GM23338 (cell line): ENCODE results near the gene ST7L.

ENCODE experiments used
- EZH2 ChIP-seq: fragments of 200-600 bp; sonication (generic); IDR thresholded peaks from one replicate; pipeline ENCODE4 v1.8.0; 2017; ENCODE audit warnings: antibody characterized with exemption, mild to moderate bottlenecking, low read depth; ENCODE audit not compliant: unreplicated experiment
- EZH2phosphoT487 ChIP-seq: fragments of 200-600 bp; sonication (generic); IDR thresholded peaks from one replicate; pipeline ENCODE4 v1.8.1; 2018; ENCODE audit warnings: antibody characterized with exemption; ENCODE audit not compliant: unreplicated experiment
- JUNB ChIP-seq: IDR thresholded peaks from one replicate; pipeline ENCODE4 v1.6.1; 2016; ENCODE audit warnings: antibody characterized with exemption; ENCODE audit not compliant: unreplicated experiment
- NANOG ChIP-seq: IDR thresholded peaks from 2 replicates; pipeline ENCODE4 v1.6.1; 2016; ENCODE audit warnings: antibody characterized with exemption, borderline replicate concordance
- POLR2AphosphoS5 ChIP-seq: IDR thresholded peaks from 2 replicates; pipeline ENCODE4 v1.6.1; 2016; ENCODE audit warnings: antibody characterized with exemption, low read depth
- STAT1 ChIP-seq: IDR thresholded peaks from one replicate; pipeline ENCODE4 v1.6.1; 2016; ENCODE audit warnings: antibody characterized with exemption; ENCODE audit not compliant: unreplicated experiment
- ZNF331 ChIP-seq: fragments of 250-450 bp; sonication (Bioruptor Pico); IDR thresholded peaks from 2 replicates; pipeline ENCODE4 v1.5.0; 2020; ENCODE audit warnings: low read depth, mild to moderate bottlenecking, moderate library complexity
- TF ChIP-seq, protein P1 (sequence below), 2 experiments: fragments of 200-600 bp in 1 of 2; sonication (generic) in 1 of 2; conservative IDR thresholded peaks; 2 replicates each; pipeline versions ENCODE4 v1.5.1 to v1.6.1; 2016 to 2017; ENCODE audit warnings: antibody characterized with exemption in 2 of 2, low read depth in 2 of 2, mild to moderate bottlenecking in 2 of 2, moderate library complexity in 1 of 2
- TF ChIP-seq, protein P2 (sequence below): IDR thresholded peaks from one replicate; pipeline ENCODE4 v1.6.1; 2018; ENCODE audit warnings: antibody characterized with exemption; ENCODE audit not compliant: unreplicated experiment

DNA sequence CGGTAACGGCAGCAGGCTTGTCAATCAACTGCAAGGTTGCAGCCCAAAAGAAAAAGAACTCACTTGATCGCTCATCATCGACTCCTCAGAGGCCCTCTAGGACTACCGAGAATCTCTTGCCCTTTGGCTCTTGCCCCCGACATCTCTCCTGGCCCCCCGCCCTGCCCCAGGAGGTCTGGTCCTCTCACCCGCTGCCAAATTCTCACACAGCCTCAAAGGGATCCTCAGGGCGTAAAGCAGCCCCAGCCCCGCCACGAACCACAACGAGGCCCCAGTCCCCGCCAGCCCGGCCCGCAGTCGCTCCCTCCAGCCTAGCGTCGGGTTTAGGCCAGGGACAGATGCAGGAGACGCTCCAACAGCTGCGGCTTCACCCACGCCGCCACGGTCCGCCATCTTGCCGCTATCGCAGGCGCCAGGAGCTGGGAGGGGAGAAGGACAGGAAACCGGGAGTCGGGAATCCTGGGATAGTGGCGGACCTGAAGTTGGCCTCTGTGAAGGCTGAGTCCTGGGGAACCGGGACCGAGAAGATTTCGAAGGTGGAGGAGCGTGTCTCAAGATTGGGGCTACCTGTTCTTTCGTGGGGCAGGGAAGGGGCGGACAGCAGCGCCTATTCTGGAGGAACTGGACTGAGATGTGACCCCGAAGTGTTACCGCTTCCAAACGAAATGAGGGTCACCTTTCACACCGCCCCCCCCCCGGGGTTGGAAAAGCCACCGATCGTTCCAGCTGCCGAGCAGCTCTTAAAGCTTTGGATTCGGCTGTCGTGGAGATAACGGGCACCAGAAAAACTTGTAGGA is at the start of gene ST7L:
- TF ChIP-seq, protein P1, sequence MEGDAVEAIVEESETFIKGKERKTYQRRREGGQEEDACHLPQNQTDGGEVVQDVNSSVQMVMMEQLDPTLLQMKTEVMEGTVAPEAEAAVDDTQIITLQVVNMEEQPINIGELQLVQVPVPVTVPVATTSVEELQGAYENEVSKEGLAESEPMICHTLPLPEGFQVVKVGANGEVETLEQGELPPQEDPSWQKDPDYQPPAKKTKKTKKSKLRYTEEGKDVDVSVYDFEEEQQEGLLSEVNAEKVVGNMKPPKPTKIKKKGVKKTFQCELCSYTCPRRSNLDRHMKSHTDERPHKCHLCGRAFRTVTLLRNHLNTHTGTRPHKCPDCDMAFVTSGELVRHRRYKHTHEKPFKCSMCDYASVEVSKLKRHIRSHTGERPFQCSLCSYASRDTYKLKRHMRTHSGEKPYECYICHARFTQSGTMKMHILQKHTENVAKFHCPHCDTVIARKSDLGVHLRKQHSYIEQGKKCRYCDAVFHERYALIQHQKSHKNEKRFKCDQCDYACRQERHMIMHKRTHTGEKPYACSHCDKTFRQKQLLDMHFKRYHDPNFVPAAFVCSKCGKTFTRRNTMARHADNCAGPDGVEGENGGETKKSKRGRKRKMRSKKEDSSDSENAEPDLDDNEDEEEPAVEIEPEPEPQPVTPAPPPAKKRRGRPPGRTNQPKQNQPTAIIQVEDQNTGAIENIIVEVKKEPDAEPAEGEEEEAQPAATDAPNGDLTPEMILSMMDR (conservative IDR thresholded peaks at IDR 0.05; ENCODE audit: low read depth in 2 of 2), result no peak
- TF ChIP-seq EZH2 (no peak), EZH2phosphoT487 (no peak), STAT1 (no peak), JUNB (no peak), POLR2AphosphoS5 (peak; percentile 85), NANOG (no peak), ZNF331 (CRISPR knock-in tag) (no peak)
- TF ChIP-seq, protein P2, sequence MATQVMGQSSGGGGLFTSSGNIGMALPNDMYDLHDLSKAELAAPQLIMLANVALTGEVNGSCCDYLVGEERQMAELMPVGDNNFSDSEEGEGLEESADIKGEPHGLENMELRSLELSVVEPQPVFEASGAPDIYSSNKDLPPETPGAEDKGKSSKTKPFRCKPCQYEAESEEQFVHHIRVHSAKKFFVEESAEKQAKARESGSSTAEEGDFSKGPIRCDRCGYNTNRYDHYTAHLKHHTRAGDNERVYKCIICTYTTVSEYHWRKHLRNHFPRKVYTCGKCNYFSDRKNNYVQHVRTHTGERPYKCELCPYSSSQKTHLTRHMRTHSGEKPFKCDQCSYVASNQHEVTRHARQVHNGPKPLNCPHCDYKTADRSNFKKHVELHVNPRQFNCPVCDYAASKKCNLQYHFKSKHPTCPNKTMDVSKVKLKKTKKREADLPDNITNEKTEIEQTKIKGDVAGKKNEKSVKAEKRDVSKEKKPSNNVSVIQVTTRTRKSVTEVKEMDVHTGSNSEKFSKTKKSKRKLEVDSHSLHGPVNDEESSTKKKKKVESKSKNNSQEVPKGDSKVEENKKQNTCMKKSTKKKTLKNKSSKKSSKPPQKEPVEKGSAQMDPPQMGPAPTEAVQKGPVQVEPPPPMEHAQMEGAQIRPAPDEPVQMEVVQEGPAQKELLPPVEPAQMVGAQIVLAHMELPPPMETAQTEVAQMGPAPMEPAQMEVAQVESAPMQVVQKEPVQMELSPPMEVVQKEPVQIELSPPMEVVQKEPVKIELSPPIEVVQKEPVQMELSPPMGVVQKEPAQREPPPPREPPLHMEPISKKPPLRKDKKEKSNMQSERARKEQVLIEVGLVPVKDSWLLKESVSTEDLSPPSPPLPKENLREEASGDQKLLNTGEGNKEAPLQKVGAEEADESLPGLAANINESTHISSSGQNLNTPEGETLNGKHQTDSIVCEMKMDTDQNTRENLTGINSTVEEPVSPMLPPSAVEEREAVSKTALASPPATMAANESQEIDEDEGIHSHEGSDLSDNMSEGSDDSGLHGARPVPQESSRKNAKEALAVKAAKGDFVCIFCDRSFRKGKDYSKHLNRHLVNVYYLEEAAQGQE, result no peak
